Breast epithelium (tissue), 4 donors: ENCODE data around the gene SLC4A11. TPM values are rescaled to one million over a fixed set of nuclear protein-coding genes. Genes with fewer than 3 reads are reported as not detected.

ENCODE experiments used
- DNase-seq, 2 donors: peaks; one replicate each; pipeline ENCODE4 v3.0.0-alpha.2; 2019; ENCODE audit warnings: low spot score in 2 of 2
- H3K27ac ChIP-seq, 2 donors: fragments of 200-600 bp; sonication (generic) in 1 of 2; one replicate each; pipeline ENCODE4 v1.5.1; 2016 to 2019; ENCODE audit warnings: mild to moderate bottlenecking in 1 of 2
- H3K27me3 ChIP-seq, 2 donors: fragments of 200-600 bp; sonication (generic) in 1 of 2; one replicate each; pipeline versions ENCODE4 v1.5.1 to v1.6.0; 2017 to 2019; ENCODE audit warnings: control low read depth in 1 of 2, mild to moderate bottlenecking in 1 of 2
- H3K36me3 ChIP-seq: fragments of 200-600 bp; one replicate; pipeline ENCODE4 v1.5.1; 2019
- H3K4me1 ChIP-seq, 2 donors: fragments of 200-600 bp; sonication (generic); one replicate each; pipeline ENCODE4 v1.5.1; 2016 to 2019; ENCODE audit warnings: control low read depth in 1 of 2
- H3K4me3 ChIP-seq, 3 donors: fragments of 200-600 bp; sonication (generic); 1 replicate in 2 of 3; 2 replicates in 1 of 3; pipeline ENCODE4 v1.5.1; 2016 to 2019; ENCODE audit warnings: mild to moderate bottlenecking in 3 of 3, moderate library complexity in 2 of 3
- H3K9me3 ChIP-seq, 2 donors: fragments of 200-600 bp; sonication (generic) in 1 of 2; one replicate each; pipeline ENCODE4 v1.5.1; 2016 to 2019; ENCODE audit warnings: control low read depth in 1 of 2
- CTCF ChIP-seq, 3 donors: fragments of 450-650 bp; IDR thresholded peaks; one replicate each; pipeline ENCODE4 v1.5.1; 2016 to 2017; ENCODE audit warnings: antibody characterized with exemption in 3 of 3, mild to moderate bottlenecking in 3 of 3, moderate library complexity in 3 of 3
- POLR2A ChIP-seq: fragments of 450-650 bp; IDR thresholded peaks from one replicate; pipeline ENCODE4 v1.6.1; 2016; ENCODE audit warnings: antibody characterized with exemption, mild to moderate bottlenecking, moderate library complexity
- POLR2AphosphoS5 ChIP-seq, 3 donors: sonication (generic); formaldehyde crosslinking; IDR thresholded peaks; one replicate each; pipeline ENCODE4 v1.6.1; 2017; ENCODE audit warnings: antibody characterized with exemption in 3 of 3
- intact Hi-C: fragments of 100-400 bp; cut with DNase I; formaldehyde crosslinking; loops from one replicate; pipeline ENCODE4 v1.15.1; 2023; ENCODE audit warnings: low total_unique reads
- total RNA-seq, 3 donors: library from RNA; depleted of rRNA; stranded (reverse); fragments of >200 nt; gene quantifications; one replicate each; pipeline ENCODE4 v1.1.0, GENCODE V29; 2016

SLC4A11 gene
- total RNA-seq, 3 donors from 2014 or later, result 0.48 to 4.9 (median 3.1) TPM

- Histone ChIP-seq H3K9me3 (no peaks in the 10 kb centered on the region), H3K36me3 (no peaks in the 10 kb centered on the region), H3K27ac (no peak overlapping the region), H3K4me1 (no peaks in the 10 kb centered on the region), H3K4me3 (no peak overlapping the region), H3K27me3 (no peaks in the 10 kb centered on the region)
- intact Hi-C loops, result no loop called here
- DNase-seq, result no peak
- TF ChIP-seq CTCF (IDR thresholded peaks at IDR 0.05) (no peak), POLR2AphosphoS5 (IDR thresholded peaks at IDR 0.05) (no peak)
These were observed 12.9 kb downstream of the SLC4A11 start for GRCh38 chr20:3226093-3226492.

DNA sequence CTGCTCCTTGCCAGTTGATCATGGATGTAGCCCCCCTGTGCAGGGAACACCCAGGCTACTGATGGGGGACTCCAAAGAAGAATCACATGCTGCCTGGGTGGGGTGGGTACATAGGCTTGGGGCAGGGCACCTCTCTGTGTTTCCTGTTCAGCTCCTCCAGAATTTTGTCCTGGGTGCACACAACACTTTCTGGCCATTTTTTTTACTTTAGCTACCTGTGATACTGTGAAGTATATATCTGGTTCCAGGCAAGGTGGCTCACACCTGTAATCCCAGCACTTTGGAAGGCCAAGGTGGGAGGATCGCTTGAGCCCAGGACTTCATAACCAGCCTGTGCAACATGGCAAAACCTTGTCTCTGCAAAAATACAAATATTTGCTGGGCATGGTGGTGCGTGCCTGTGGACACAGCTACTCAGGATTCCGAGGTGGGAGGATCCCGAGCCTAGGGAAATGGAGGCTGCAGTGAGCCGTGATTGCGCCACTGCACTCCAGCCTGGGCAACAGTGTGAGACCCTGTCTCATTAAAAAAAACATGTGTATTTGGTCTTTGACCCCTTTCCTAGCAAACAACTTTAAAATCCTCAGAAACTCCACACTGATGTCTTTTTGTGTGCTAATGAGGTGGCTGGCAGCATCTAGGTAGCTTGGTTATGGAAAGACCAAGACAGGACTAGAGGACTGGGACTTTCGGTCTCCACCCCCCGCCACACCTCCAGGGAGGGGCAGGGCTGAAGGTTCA, 14.1 kb downstream of the SLC4A11 start:
- Histone ChIP-seq H3K9me3 (no peaks in the 10 kb centered on the region), H3K4me1 (no peaks in the 10 kb centered on the region), H3K27me3 (no peaks in the 10 kb centered on the region), H3K36me3 (no peaks in the 10 kb centered on the region), H3K27ac (no peak overlapping the region), H3K4me3 (no peak overlapping the region)
- intact Hi-C loops, result no loop called here
- TF ChIP-seq POLR2AphosphoS5 (IDR thresholded peaks at IDR 0.05), result no peak
- TF ChIP-seq CTCF (IDR thresholded peaks at IDR 0.05), result no peak
- TF ChIP-seq POLR2A, result no peak
- no peak for DNase-seq

GRCh38 chr20:3223994-3224680, 14.9 kb downstream of the SLC4A11 start:
- Histone ChIP-seq H3K9me3 (no peaks in the 10 kb centered on the region), H3K27me3 (no peaks in the 10 kb centered on the region), H3K4me3 (no peak overlapping the region), H3K4me1 (no peaks in the 10 kb centered on the region), H3K27ac (no peak overlapping the region), H3K36me3 (no peaks in the 10 kb centered on the region)
- intact Hi-C loops, result no loop called here
- no peak for TF ChIP-seq CTCF (IDR thresholded peaks at IDR 0.05)
- no peak for DNase-seq

- Histone ChIP-seq H3K27ac (no peak overlapping the region), H3K4me1 (no peaks in the 10 kb centered on the region), H3K27me3 (no peaks in the 10 kb centered on the region), H3K9me3 (no peaks in the 10 kb centered on the region), H3K36me3 (no peaks in the 10 kb centered on the region), H3K4me3 (no peak overlapping the region)
- no peak for TF ChIP-seq CTCF (IDR thresholded peaks at IDR 0.05)
- TF ChIP-seq POLR2A, result no peak
- TF ChIP-seq POLR2AphosphoS5 (IDR thresholded peaks at IDR 0.05), result no peak
- no peak for DNase-seq
- intact Hi-C loops, result no loop called here
These were observed 15.4 kb downstream of the SLC4A11 start for GRCh38 chr20:3223651-3223993.
